Thoracic aorta (tissue), 2 donors: ENCODE results near the gene NPIPA7. TPM values are rescaled to one million over a fixed set of nuclear protein-coding genes. Genes with fewer than 3 reads are reported as not detected.
"Not testable (repeated sequence)": the region's sequence is repeated elsewhere in the genome, so short reads cannot be mapped to it uniquely, and the experiment has no call there.

ENCODE experiments used
- ATAC-seq: fragments of 150-250 bp; one replicate; pipeline ENCODE4 v1.8.0; 2017; ENCODE audit warnings: low read depth; ENCODE audit not compliant: insufficient number of reproducible peaks, low FRiP score
- DNase-seq: peaks from one replicate; pipeline ENCODE4 v3.0.0-alpha.2; 2020; ENCODE audit warnings: low spot score
- H3K27ac ChIP-seq, 2 donors: fragments of 200-600 bp; sonication (generic); 1 replicate in 1 of 2; 2 replicates in 1 of 2; pipeline ENCODE4 v1.5.1; 2016; ENCODE audit warnings: mild to moderate bottlenecking in 2 of 2, moderate library complexity in 2 of 2
- H3K27me3 ChIP-seq: fragments of 200-600 bp; sonication (generic); replicated peaks from 2 replicates; pipeline ENCODE4 v1.6.0; 2016; ENCODE audit warnings: mild to moderate bottlenecking; ENCODE audit not compliant: insufficient read depth
- H3K36me3 ChIP-seq: fragments of 200-600 bp; sonication (generic); one replicate; pipeline ENCODE4 v1.5.1; 2016
- H3K4me1 ChIP-seq, 2 donors: fragments of 200-600 bp; sonication (generic); 1 replicate in 1 of 2; 2 replicates in 1 of 2; pipeline versions ENCODE4 v1.5.1 to v1.6.0; 2016; ENCODE audit warnings: low read depth in 2 of 2, mild to moderate bottlenecking in 1 of 2; ENCODE audit not compliant: control insufficient read depth in 1 of 2
- H3K4me3 ChIP-seq: fragments of 200-600 bp; sonication (generic); 2 replicates; pipeline ENCODE4 v1.5.1; 2016; ENCODE audit warnings: mild to moderate bottlenecking
- H3K9me3 ChIP-seq: fragments of 200-600 bp; sonication (generic); 2 replicates; pipeline ENCODE4 v1.5.1; 2016
- total RNA-seq, 2 donors: library from RNA; depleted of rRNA; stranded (reverse); fragments of >200 nt; gene quantifications; one replicate each; pipeline versions ENCODE4 v1.1.0 to v1.2.3, GENCODE V29; 2016

Gene NPIPA7
- total RNA-seq, 2 donors from 2014 or later = 12.9 TPM; not detected in 1

GRCh38 chr16:16434711-16435110, 55.8 kb downstream of the NPIPA7 start:
- H3K27me3 ChIP-seq, H3K36me3 ChIP-seq, ATAC-seq, DNase-seq, H3K9me3 ChIP-seq, H3K4me1 ChIP-seq, H3K27ac ChIP-seq, H3K4me3 ChIP-seq: not testable (repeated sequence)

- not testable (repeated sequence) for ATAC-seq, DNase-seq, H3K9me3 ChIP-seq, H3K27ac ChIP-seq, H3K36me3 ChIP-seq, H3K27me3 ChIP-seq, H3K4me1 ChIP-seq, H3K4me3 ChIP-seq
Measured at GRCh38 chr16:16441401-16441800, 62.5 kb downstream of the NPIPA7 start.

Other genes with a start within 250 kb of the NPIPA7 start
- 1 to 10 TPM in 1 of 2 donors, under 1 TPM in 1; 0.41 to 1.5 TPM for gene ABCC6, start 155.6 kb upstream of the NPIPA7 start, total RNA-seq
- 10 to 100 TPM; 36.2 to 82.0 TPM for gene NOMO3, start 146.6 kb upstream of the NPIPA7 start, total RNA-seq